Loucy (cell line): ENCODE measurements around the gene PLA2G4E.

Experiments
- EZH2phosphoT487 ChIP-seq: fragments of 200-600 bp; IDR thresholded peaks from 2 replicates; pipeline ENCODE4 v1.6.1; 2018; ENCODE audit warnings: antibody characterized with exemption, mild to moderate bottlenecking, moderate library complexity, borderline replicate concordance
- TF ChIP-seq, protein P1 (sequence below): fragments of 200-600 bp; sonication (generic); conservative IDR thresholded peaks from 2 replicates; pipeline ENCODE4 v1.5.1; 2014; ENCODE audit warnings: mild to moderate bottlenecking, antibody characterized with exemption, low read length

- TF ChIP-seq, protein P1, sequence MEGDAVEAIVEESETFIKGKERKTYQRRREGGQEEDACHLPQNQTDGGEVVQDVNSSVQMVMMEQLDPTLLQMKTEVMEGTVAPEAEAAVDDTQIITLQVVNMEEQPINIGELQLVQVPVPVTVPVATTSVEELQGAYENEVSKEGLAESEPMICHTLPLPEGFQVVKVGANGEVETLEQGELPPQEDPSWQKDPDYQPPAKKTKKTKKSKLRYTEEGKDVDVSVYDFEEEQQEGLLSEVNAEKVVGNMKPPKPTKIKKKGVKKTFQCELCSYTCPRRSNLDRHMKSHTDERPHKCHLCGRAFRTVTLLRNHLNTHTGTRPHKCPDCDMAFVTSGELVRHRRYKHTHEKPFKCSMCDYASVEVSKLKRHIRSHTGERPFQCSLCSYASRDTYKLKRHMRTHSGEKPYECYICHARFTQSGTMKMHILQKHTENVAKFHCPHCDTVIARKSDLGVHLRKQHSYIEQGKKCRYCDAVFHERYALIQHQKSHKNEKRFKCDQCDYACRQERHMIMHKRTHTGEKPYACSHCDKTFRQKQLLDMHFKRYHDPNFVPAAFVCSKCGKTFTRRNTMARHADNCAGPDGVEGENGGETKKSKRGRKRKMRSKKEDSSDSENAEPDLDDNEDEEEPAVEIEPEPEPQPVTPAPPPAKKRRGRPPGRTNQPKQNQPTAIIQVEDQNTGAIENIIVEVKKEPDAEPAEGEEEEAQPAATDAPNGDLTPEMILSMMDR: no peak
- no peak for TF ChIP-seq EZH2phosphoT487
These were observed 32.9 kb downstream of the PLA2G4E start for GRCh38 chr15:41987925-41988275.
